NCI-H1436 treated with DMSO at 0.1 percent for 48 hours (cell line): ENCODE results near the gene ALKBH5.
A peak's percentile ranks its signal among the peaks of the same experiment; 100 is the strongest.

Experiments used
- DNase-seq: peaks from one replicate; lab custom pipeline; 2025; lab: John Stamatoyannopoulos, UW

ALKBH5 gene

DNA sequence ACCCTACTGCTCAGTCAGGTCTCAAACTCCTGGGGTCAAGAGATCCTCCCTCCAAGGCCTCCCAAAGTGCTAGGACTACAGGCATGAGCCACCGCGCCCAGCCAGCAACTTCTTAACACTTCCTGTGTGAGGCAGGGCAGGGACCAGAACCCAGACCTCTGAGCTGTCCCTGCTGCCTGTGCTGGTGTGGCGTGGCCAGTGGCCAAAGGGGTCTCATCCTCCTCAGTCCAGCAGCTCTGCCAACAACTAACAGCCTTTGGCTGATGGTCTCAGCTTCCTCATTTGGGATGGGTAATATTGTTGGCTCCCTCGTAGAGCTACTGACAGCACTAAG lies 40.4 kb downstream of the ALKBH5 start:
- no peak for DNase-seq

DNA sequence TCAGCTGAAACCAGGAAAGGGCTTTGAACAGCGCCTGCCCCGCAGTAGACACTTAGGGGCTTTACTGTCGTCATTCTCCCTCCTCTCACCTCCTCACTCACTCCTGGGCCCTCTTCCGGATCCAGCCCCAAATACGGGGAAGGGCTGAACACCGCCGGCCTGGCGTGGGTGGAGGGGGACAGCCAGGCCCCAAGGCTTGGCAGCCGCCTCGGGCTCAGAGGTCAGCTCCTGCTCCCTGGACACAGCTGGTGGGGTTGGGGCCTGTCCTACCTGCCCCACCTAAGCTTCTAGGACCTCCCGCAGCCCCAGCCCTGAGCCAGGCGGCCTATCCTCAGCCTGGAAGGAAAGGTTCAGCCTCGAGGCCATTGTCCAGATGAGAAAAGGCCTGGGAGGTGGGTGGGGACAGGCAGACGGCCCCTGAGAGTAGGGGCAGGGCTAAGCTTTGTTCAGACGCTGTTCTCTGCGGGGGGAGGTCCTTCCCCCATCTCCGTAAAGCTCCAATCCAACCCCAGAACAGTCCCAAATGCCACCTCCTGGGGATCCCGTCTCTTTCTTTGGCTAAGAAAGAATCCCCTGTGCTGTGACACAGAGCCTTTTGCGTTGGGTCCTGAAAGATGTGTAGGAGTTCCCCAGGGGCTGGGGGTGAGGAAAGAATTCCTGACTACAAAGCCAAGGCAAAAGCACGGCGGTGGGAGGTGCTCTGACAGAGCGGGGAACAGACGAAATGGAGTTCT lies 40.9 kb downstream of the ALKBH5 start:
- no peak for DNase-seq

DNA sequence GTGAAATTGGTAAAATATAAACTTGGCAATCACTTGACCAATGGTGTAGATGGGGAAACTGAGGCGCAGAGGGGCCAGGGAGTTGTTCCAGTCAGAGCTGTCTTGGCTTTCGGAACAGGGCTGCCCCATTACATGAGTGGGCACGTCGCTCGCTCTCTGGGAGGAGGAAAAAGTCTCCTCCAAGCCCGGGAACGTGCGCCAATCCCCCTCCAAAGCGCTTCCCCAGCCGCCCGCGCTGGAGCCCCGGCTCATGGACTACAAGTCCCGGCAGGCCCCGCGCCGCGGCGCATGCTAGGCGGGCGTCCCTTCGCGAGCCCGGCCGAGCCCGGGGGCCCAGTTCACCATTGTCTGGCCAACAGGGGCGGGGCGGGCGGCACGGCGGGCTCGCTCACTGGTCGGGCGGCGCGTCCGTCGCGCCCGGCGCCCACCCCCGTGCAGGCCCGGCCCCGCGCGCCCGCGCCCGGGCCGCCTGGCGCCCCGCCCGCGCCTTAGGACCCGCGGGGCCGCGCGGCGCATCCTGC lies 41.6 kb downstream of the ALKBH5 start, which contains the start of gene LLGL1:
Gene LLGL1, plus strand, starts transcription at position 515 of the 521 bp plus-strand sequence. CDS start 48 bp downstream, outside the sequence.
- DNase-seq = peak; percentile 78

DNA sequence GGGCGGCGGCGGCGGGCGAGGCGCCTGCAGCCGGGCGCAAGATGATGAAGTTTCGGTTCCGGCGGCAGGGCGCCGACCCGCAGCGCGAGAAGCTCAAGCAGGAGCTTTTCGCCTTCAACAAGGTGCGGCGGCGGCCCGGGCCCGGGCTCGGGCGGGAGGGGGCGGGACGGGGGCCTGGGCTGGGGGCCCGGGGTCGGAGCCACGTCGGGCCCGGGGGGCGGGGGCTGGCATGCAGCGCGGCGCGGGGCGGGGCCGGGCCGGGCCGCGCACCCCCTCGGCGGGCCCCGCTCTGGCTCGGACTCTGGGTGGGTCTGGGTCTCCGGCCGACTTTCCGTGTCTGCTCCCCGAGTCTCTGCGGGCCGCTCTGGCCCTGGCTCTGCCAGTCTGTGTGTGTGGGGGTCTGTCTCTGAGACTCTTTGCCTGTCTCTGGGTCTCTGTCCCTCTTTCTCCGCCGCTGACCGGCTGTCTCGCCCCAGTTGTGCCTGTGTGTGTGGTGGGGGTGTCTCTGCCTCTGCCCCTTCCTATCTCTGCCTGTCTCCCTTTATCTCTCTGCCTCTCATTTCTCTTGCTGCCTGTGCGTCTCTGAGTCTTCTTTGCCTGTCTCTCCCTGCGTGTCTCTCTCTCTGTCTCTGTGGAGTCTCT lies 42.1 kb downstream of the ALKBH5 start:
- DNase-seq = no peak

DNA sequence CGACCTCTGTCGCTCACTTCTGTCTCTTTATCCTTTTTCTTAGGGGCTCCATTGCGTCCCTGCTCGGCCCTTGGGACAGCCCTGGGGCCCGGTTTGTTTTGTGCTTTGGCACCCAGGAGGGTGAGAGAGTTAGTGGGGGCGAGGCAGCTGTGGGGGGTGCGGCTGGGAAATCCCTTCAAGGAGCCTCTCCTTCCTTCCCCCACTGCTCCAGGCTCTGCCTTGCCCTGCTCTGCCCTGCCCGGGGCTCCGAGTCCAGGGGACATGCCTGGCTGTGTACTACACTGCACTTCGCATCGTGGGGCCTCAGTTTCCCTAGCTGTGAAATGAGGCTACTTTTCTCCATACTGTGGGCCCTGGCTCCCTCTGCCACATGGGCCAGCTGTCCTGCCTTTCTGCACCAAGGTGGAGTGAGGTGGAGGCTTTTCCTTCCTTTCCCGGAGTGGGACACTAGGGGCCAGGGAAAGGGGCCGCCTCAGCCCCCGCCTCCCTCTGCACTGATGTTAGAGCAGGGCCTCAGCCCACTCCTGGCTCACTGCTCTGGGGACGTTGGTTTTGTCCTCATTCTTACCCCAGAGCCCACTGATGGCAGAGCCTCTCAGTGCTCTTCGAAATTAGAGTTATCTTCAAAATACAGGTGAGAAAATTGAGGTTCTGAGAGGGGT lies 42.8 kb downstream of the ALKBH5 start:
- no peak for DNase-seq

DNA sequence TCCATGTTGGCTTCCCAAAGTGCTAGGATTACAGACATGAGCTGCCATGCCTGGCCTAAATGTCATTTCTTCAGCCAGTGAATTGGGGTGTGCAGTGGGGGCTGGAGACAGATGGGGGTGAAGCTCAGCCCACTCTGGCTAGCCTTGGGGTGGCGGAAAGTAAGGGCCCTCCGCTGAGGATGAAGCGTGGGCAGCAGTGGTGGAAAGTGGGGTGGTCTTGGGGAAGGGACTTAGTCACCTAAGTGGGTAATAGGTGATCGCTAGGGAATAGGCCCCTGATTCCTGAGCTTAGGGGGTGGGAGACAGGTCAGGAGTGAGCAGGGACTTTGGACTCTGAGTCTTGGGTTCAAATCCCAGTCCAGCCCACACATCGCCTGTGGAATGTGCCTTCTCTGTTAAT lies 44.0 kb downstream of the ALKBH5 start:
- DNase-seq = no peak

DNA sequence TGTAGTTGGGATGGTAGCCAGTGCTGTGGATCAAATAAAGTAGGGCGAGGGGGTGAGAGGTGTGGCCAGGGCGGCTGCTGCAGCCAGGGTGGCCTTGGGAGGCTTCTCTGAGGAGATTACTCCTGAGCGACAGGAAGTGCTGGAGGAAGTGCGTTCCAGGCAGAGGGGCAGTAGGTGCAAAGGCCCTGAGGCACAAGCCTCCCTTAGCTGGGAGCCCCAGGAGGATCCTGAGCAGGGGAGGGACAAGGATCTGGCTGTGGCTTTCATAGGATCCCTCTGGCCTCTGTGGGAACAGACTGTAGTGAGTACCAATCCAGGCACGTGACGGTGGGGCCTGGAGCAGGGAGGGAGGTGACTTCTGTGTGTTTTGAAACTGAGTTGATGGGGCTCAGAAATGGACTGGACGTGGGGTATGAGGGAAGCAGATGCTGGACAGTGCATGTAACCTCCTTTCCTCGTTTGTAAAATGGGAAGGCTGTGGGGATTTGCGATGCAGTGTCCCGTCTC lies 44.6 kb downstream of the ALKBH5 start:
- DNase-seq = no peak

DNA sequence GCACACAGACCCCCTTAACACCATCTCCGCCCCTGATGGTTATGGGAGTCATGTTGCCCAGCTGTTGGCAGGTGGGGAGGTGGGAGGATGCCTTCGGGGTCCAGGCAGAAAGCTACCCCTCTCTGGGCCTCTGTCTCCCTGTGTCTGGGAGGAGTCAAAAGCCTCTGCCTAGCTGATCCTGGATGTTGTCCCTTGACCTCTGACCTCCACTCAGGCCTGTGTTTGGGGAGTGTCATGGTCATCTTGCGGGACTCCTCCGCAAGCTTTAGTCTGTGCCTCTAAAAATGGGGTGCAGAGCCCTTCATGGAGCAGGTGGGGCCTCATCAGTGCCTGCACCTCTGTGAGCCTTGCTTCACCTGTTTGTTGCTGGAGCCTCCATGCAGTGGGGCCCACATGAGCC lies 45.6 kb downstream of the ALKBH5 start:
- DNase-seq = no peak

DNA sequence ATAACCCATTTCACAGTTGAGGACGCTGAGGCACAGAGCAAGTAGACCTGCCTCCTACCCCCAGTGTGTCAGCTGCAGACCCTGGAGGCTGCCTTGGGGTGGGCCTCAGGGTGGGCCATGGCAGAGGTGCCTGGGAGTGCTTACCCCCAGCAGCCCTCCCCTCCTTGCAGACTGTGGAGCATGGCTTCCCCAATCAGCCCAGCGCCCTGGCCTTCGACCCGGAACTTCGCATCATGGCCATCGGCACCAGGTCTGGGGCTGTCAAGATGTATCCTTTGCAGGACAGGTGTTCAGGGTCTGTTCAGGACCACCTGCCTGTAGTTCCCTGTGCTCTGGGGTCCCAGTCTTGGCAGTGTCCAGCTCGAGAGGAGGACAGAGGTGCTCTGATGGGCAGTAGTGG lies 46.1 kb downstream of the ALKBH5 start:
- DNase-seq = no peak

DNA sequence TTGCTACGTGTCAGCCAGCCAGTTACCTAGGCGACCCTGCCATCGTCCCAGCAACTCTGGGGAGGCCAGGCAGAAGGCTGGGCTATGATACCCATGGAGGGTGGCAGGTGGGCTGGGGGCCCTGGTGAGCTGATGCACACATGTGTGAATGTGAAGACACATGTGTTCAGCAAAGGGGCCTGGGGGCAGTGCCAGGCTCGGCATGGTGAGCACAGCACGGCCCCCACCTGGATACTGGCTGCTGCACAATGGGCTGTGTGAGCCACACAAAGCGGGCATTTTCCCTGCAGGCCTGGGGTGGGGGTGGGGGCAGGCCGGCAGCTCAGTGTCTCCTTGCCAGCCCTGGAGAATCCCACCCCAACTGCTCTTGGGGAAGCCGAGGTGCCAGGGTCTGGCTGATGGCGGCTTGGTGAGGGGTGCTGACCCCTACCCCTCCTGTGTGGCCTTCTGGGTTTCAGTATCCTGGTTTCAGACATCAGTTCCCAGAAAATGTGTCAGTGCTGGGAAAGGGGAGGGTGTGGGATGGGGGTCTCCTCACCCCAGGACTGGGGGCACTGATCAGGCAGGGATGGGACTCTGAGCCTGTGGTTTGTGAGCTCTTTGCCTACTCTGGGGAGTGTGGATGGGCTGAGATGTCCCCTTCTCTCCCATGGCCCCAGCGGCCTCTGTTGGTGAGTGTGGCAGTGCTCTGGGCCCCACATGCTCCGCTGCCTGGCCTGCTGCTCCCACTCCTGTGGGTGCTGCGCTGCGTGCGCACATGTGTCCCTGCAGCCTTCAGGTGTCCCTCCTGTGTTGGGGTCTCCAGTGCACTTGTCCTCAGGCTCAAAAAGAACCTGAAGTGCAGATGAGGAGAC lies 46.9 kb downstream of the ALKBH5 start:
- DNase-seq = no peak

DNA sequence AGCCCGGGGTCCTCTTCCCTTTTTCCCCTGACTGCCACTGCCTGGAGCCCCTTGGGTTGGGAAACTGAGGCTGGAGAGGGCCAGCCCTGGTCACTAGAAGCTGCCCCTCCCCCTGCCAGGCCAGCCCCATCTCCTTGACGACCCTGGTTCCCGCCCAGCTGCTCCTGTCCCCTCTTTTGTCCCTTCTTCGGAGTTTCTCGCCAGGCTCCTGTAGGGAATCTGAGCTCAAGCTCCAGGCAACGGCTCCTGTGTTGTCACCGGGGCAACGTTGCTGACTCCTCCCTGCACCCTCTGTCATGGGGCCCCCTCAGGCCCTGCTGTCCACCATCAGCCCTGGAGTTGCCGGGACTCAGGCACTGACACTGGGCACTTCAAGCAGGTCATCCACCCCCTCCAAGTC lies 47.5 kb downstream of the ALKBH5 start:
- no peak for DNase-seq

DNA sequence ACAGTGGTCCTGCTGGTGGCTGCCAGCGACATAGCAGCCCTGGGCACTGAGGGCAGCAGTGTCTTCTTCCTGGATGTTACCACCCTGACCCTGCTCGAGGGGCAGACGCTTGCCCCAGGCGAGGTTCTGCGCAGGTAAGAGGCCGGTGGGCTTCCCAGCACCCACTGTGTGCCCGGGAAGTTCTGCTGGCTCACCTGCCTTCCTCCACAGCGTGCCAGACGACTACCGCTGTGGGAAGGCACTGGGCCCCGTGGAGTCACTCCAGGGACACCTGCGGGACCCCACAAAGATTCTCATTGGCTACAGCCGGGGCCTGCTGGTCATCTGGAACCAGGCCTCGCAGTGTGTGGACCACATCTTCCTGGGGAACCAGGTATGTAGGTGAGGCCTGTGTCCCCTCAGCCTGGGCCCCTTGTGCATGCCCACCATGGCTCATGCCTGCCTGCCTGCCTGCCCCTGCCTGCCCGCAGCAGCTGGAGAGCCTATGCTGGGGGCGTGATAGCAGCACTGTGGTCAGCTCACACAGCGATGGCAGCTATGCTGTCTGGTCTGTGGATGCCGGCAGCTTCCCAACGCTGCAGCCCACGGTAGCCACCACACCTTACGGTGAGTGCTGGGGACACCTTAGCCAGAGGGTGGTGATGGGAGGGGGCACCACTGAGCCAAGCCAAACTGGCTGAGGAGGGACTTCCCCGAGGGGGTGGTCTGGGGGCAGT lies 50.3 kb downstream of the ALKBH5 start:
- DNase-seq = no peak

DNA sequence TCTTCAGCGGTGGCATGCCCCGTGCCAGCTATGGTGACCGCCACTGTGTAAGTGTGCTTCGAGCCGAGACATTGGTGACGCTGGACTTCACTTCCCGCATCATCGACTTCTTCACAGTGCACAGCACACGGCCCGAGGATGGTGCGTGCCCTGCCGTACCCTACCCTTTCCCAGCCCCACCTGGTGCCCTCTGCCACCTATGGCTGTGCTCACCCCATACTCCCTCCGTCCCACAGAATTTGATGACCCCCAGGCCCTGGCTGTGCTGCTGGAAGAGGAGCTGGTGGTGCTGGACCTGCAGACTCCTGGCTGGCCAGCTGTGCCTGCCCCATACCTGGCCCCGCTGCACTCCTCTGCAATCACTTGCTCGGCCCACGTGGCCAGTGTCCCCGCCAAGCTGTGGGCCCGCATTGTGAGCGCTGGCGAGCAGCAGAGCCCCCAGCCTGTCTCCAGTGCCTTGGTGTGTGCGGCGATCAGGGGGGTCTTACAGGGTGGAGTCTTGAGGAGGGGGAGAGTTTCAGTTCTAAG lies 51.3 kb downstream of the ALKBH5 start:
- no peak for DNase-seq

DNA sequence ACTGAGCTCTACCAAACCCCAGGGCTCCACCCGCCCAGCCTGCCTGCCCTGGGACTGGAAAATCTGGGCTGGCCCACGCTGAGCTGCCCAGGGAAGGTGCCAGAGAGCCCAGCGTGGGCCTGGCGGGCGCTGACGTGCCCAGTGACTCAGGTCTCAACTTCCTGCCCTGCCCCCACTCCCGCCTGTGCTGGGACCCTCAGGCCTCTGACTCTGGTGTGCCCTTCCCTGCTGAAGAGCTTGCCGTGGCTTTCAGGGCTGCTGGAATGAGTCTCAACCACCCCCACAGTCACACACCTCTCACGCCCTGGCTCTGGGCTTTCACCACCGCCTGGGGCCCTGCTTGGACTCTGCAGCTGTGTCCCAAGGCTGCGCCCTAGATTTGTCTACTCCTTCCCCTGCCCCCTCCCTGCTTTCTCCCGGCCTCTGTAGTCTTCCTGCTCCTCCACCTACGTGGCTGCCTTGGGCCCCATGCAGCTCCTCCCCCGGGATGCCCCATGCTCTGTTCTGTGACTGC lies 52.2 kb downstream of the ALKBH5 start:
- DNase-seq = no peak

DNA sequence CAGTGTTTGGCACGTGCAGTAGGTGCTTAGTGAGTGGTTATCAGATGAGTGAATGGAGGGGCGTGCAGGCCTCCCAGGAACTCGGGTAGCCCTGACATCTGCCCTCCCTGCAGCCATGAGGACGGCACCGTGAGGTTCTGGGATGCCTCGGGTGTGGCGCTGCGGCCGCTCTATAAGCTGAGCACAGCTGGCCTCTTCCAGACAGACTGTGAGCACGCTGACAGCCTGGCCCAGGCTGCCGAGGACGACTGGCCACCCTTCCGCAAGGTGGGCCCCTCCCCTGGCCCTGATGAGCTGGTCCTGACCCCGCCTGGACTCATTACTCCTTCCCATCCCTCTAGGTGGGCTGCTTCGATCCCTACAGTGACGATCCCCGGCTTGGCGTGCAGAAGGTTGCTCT lies 52.9 kb downstream of the ALKBH5 start:
- DNase-seq = no peak

DNA sequence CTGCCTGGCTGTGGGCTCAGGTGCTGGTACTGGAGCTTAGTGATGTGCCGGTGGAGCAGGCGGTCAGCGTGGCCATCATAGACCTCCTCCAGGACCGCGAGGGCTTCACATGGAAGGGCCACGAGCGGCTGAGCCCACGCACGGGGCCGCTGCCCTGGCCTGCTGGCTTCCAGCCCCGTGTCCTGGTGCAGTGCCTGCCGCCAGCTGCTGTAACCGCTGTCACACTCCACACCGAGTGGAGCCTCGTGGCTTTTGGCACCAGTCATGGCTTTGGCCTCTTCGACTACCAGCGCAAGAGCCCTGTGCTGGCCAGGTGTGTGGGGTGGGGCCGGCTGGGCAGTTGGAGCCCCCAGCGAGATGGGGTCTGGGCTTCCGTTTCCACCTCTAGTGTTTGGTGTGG lies 53.8 kb downstream of the ALKBH5 start:
- DNase-seq = no peak

DNA sequence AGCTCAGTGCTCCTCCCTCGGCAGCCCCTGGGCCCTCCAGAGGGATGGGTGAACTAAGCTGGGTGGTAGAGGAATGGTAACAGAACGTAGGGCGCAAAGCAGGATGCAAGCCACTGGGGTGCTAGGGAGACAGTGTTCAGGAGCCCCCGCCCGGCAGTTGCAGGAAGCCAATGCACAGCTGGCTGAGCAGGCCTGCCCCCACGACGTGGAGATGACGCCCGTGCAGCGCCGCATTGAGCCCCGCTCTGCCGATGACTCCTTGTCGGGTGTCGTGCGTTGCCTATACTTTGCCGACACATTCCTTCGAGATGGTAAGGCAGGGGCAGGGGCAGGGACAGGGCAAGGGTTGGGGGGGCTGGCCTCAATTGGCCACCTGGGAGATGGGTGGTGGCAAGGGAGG lies 54.7 kb downstream of the ALKBH5 start:
- no peak for DNase-seq

DNA sequence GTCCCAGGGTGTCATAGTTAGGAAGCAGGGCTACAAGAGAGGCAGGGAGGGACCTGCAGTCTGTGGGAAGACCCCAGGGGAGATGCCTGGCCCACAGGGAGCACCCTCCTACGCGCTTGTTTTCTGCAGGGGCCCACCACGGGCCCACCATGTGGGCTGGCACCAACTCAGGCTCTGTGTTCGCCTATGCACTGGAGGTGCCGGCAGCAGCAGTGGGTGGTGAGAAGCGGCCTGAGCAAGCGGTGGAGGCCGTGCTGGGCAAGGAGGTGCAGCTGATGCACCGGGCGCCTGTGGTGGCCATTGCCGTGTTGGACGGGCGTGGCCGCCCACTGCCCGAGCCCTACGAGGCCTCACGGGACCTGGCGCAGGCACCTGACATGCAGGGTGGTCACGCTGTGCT lies 56.8 kb downstream of the ALKBH5 start:
- DNase-seq = no peak

DNA sequence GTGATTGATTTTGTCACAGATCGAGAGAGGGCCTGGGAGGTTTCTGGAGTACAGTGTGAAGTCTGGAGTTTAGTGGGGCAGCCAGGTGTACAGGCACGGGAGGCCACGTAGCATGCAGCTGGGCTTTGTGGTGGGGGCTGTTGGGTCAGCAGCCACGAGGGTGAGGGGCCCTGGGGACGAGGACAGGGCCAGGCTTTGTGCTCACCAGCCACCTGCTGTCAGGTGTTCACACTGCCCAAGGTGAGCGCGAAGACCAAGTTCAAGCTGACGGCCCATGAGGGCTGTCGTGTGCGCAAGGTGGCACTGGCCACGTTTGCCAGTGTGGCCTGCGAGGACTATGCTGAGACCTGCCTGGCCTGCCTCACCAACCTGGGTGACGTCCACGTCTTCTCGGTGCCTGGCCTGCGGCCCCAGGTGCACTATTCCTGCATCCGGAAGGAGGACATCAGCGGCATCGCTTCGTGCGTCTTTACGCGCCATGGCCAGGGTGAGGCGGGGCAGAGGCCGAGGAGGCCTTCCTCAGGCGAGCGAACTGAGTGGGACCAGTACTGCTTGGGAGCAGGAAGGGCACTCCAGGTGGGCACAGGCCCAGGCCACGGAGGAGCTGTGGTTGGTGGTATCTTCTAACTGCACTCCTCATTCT lies 57.7 kb downstream of the ALKBH5 start:
- no peak for DNase-seq

DNA sequence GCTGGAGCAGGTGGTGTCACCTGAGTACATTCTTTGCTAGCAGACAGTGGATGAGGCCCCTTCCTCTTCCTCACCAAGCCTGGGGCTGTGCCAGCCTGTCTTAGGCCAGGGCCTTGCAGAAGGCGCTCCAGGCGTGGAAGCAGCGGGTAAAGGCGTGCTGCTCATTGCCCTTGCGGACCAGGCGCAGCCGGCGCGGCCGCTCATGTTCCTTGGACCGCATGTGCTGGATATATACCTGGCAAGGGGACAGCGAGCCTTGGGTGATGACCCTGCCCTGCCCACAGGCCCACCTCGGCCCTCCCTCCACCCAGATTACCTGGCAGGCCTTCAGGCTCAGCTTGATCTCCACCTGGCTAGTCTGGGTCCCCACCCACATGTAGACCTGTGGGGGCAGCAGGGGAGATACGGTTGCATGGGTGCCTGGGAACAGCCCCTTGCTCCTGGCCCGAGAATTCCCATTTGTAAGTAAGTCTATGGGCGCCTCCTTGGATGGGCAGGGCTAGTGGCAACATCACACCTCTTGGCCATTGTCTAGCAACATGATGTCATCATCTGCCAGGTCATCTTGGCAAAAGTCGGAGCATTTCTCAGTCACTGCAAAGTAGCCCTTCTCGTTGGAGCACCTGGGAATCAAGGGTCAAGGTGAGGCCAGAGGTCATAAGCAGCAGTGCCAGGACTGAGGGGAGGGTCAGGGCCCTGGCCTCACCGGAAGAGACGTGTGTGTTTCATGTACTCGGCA lies 61.6 kb downstream of the ALKBH5 start:
- DNase-seq = no peak
